PC-9 (cell line): ENCODE data around the gene KRTAP9-9.

Experiments
- EZH2 ChIP-seq: fragments of 200-600 bp; sonication (generic); IDR thresholded peaks from 2 replicates; pipeline ENCODE4 v1.8.0; 2017; ENCODE audit warnings: antibody characterized with exemption, low read depth
- TF ChIP-seq, protein P1 (sequence below): fragments of 200-600 bp; sonication (generic); conservative IDR thresholded peaks from 2 replicates; pipeline ENCODE4 v1.6.1; 2017; ENCODE audit warnings: mixed run types, antibody characterized with exemption, mild to moderate bottlenecking, moderate library complexity

DNA sequence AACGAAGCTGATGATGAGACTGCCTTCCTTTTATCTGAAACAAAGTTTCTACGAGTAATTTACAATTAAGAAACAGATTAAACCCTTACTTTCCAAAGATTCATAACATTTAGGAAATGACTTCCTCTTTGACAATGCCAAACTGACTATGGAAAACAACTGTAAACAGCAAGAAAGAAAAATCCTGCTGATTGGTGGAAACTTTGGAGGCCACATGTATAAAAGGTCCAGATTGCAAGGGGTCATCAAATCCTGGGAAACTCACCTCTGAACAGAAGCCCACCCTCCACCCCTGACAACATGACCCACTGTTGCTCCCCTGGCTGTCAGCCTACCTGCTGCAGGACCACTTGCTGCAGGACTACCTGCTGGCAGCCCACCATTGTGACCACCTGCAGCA lies 9.9 kb downstream of the KRTAP9-9 start, which contains the start of gene KRTAP9-6:
- TF ChIP-seq, protein P1, sequence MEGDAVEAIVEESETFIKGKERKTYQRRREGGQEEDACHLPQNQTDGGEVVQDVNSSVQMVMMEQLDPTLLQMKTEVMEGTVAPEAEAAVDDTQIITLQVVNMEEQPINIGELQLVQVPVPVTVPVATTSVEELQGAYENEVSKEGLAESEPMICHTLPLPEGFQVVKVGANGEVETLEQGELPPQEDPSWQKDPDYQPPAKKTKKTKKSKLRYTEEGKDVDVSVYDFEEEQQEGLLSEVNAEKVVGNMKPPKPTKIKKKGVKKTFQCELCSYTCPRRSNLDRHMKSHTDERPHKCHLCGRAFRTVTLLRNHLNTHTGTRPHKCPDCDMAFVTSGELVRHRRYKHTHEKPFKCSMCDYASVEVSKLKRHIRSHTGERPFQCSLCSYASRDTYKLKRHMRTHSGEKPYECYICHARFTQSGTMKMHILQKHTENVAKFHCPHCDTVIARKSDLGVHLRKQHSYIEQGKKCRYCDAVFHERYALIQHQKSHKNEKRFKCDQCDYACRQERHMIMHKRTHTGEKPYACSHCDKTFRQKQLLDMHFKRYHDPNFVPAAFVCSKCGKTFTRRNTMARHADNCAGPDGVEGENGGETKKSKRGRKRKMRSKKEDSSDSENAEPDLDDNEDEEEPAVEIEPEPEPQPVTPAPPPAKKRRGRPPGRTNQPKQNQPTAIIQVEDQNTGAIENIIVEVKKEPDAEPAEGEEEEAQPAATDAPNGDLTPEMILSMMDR: no peak
- TF ChIP-seq EZH2: no peak
